Activated CD4-positive, CD25-positive, alpha-beta regulatory T cell treated with anti-CD3 and anti-CD28 coated beads, Interleukin-2, amount 50 U/mL, for 72 hours (primary cell): ENCODE data around the gene FRYL.
"Not testable (repeated sequence)": the region's sequence is repeated elsewhere in the genome, so short reads cannot be mapped to it uniquely, and the experiment has no call there.

Source experiments
- DNase-seq: peaks from one replicate; pipeline ENCODE4 v3.0.0; 2021

Gene FRYL

GRCh38 chr4:48742412-48742811 lies 37.7 kb downstream of the FRYL start:
- DNase-seq, result no peak

DNA sequence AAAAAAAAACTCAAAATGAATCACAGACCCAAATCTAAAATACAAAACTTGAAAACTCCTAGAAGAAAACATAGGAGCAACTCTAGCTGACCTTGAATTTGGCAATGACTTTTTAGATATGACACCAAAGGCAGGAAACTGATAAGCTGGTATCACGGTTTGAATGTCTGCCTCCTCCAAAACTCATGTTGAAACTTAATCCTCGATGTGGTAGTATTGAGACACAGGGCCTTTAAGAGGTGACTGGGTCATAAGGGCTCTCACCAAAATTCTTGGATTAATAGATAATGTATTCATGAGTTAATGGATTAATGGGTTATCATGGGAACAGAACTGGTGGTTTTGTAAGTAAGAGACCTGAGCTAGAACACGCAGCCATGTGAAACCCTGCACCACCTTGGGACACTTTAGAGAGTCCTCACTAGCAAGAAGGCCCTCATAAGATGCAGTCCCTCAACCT lies 40.5 kb downstream of the FRYL start:
- DNase-seq, result no peak

- DNase-seq, result no peak
Observed at GRCh38 chr4:48738856-48739255, 41.2 kb downstream of the FRYL start.

DNA sequence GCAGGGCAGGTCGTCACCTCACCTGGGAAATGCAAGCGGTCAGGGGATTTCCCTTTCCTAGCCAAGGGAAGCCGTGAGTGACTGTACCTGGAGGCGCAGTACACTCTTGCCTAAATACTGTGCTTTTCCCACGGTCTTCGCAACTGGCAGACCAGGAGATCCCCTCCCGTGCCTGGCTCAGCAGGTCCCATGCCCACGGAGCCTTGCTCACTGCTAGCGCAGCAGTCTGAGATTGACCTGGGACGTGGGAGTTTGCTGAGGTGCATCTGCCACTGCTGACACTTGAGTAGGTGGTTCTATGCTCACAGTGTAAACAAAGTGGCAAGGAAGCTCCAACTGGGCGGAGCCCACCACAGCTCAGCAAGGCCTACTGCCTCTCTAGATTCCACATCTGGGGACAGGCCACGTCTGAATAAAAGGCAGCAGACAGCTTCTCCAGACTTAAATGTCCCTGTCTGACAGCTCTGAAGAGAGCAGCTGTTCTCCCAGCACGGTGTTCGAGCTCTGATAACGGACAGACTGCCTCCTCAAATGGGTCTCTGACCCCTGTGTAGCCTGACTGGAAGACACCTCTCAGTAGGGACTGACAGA lies 51.1 kb downstream of the FRYL start:
- not testable (repeated sequence) for DNase-seq

- no peak for DNase-seq
Observed at GRCh38 chr4:48727666-48728459, 52.2 kb downstream of the FRYL start.

GRCh38 chr4:48725414-48725813 lies 54.7 kb downstream of the FRYL start:
- DNase-seq, result no peak

- DNase-seq, result no peak
Observed at GRCh38 chr4:48722509-48723446, 57.3 kb downstream of the FRYL start.

- DNase-seq, result no peak
Observed at GRCh38 chr4:48720459-48720858, 59.6 kb downstream of the FRYL start.

DNA sequence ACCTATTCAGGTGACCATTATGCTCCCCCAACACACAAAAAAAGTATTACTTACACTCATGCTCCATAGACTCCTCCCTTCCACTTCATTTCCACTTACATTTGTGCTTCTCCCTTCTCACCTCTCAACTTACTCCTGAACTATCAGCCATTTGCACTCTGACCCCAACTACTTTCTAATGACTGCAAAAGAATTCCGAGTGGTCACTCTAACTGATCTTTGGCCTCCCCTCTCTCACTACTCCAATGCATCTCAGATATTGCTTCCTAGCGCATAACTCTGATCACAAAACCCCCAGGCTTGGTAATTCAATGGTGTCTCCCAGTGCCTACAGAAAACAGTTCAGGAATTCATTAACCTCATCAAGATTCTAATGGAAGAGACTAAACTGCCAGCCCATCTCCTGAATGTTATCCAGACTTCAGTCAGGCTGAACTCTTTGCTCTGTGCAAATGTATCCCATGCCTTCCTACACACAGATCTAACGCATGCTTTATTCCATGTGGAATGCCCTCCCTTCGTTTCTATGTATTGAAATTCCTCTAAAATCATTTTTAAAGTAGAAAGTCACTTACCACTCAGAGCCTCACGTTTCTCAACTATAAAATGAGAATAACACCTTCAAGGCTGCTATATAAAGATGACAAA lies 61.1 kb downstream of the FRYL start:
- no peak for DNase-seq

DNA sequence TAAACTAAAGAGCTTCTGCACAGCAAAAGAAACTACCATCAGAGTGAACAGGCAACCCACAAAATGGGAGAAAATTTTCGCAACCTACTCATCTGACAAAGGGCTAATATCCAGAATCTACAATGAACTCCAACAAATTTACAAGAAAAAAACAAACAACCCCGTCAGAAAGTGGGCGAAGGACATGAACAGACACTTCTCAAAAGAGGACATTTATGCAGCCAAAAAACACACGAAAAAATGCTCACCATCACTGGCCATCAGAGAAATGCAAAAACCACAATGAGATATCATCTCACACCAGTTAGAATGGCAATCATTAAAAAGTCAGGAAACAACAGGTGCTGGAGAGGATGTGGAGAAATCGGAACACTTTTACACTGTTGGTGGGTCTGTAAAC lies 63.8 kb downstream of the FRYL start:
- not testable (repeated sequence) for DNase-seq

- no peak for DNase-seq
Observed at GRCh38 chr4:48710446-48711209, 69.5 kb downstream of the FRYL start.

DNA sequence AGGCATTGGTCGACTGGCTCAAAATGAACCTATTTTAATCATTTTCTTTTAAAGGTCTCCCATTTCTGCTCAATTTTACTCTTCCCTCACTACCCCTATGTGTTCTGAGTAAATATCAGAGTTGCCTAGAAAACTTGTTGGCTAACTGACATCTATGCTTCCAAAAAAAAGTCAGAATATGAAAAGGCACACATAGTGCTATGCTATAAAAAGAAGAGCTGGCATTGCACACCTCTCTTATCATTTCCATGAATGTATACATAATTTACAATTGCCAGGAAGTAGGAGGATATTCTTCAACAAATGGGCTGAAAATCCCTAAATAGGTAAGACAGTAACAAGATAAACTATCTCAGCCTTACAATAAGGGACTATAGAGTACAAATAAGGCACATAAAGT lies 70.2 kb downstream of the FRYL start:
- no peak for DNase-seq

GRCh38 chr4:48708610-48709009 lies 71.5 kb downstream of the FRYL start:
- no peak for DNase-seq

DNA sequence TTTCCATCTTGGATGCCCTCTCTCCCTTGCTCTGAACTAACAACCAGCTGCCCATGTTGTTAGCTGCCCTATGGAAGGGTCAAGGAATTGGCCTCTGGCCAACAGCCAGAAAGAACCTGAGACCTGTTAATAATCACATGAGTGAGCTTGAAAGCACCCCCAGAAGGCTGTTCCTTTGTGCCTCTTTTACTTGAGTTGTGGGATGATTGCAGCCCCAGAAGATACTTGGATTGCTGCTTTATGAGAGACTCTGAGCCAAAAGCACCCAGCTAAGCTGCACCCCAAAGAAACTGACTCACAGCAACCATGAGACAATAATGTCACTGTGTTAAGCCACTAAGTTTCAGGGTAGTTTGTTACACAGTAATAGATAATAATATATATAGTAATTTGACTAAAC lies 73.3 kb downstream of the FRYL start:
- no peak for DNase-seq

- DNase-seq, result no peak
Observed at GRCh38 chr4:48705609-48706008, 74.5 kb downstream of the FRYL start.

- DNase-seq, result no peak
Observed at GRCh38 chr4:48704091-48704802, 75.8 kb downstream of the FRYL start.

- no peak for DNase-seq
Observed at GRCh38 chr4:48699475-48699874, 80.6 kb downstream of the FRYL start.

- DNase-seq, result no peak
Observed at GRCh38 chr4:48698029-48698971, 81.8 kb downstream of the FRYL start.

DNA sequence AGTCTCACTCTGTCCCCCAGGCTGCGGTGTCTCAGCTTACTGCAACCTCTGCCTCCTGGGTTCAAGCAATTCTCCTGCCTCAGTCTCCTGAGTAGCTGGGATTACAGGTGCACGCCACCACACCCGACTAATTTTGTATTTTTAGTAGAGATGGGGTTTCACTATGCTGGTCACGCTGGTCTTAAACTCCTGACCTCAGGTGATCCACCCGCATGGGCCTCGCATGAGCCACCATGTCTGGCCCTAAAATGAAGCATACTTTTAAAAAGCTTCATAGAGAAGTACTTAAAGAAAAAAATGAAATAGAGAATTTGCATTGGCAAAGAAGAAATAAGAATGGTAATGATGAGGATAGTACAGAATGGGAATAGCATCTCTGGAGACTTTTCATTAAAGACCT lies 82.6 kb downstream of the FRYL start:
- not testable (repeated sequence) for DNase-seq

DNA sequence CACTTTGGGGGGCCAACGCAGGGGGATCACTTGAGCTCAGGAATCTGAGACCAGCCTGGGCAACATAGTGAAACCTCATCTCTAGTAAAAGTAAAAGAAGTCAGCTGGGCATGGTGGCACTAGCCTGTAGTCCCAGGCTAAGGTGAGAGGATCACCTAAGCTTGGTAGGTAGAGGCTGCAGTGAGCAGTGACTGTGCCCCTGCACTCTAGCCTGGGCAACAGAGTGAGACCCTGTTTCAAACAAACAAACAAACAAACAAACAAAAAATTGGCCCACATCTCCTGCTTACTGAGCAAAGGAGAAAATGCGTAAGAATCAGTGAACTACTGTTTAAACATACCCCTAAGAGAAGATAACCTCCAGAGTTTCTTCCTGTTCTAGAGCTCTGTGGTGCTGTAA lies 85.3 kb downstream of the FRYL start:
- no peak for DNase-seq
